Small intestine (tissue), 7 donors: ENCODE measurements around the gene KDM5C. TPM values are rescaled to one million over a fixed set of nuclear protein-coding genes. Genes with fewer than 3 reads are reported as not detected.

ENCODE experiments used
- DNase-seq, 2 donors: peaks; one replicate each; pipeline versions ENCODE4 v3.0.0 to v3.0.0-alpha.2; 2013
- FAIRE-seq: peaks from 2 replicates; lab custom pipeline; 2012; peaks lifted over from hg19 to GRCh38; lab: Jason Lieb, UNC
- H3K27ac ChIP-seq, 3 donors: one replicate each; pipeline ENCODE4 v1.5.1; 2013; ENCODE audit warnings: low read length in 2 of 3, mild to moderate bottlenecking in 2 of 3, control low read depth in 1 of 3, inconsistent platforms in 1 of 3, low read depth in 1 of 3, moderate library complexity in 1 of 3
- H3K27me3 ChIP-seq, 3 donors: one replicate each; pipeline ENCODE4 v1.6.1; 2013; ENCODE audit warnings: low read length in 3 of 3, inconsistent platforms in 1 of 3; ENCODE audit not compliant: control insufficient read depth in 3 of 3, insufficient read depth in 3 of 3
- H3K36me3 ChIP-seq, 3 donors: one replicate each; pipeline ENCODE4 v1.6.1; 2013; ENCODE audit warnings: low read length in 3 of 3, inconsistent platforms in 1 of 3, low read depth in 1 of 3, mild to moderate bottlenecking in 1 of 3, moderate library complexity in 1 of 3; ENCODE audit not compliant: control insufficient read depth in 3 of 3, insufficient read depth in 2 of 3
- H3K4me1 ChIP-seq, 3 donors: one replicate each; pipeline ENCODE4 v1.6.1; 2013; ENCODE audit warnings: low read length in 2 of 3, inconsistent platforms in 1 of 3, low read depth in 1 of 3, mild to moderate bottlenecking in 1 of 3, moderate library complexity in 1 of 3; ENCODE audit not compliant: control insufficient read depth in 3 of 3, insufficient read depth in 2 of 3
- H3K4me3 ChIP-seq, 3 donors: one replicate each; pipeline ENCODE4 v1.5.1; 2013; ENCODE audit warnings: low read length in 3 of 3, control low read depth in 1 of 3, inconsistent platforms in 1 of 3, low read depth in 1 of 3, mild to moderate bottlenecking in 1 of 3, moderate library complexity in 1 of 3
- H3K9me3 ChIP-seq, 2 donors: one replicate each; pipeline ENCODE4 v1.6.1; 2013; ENCODE audit warnings: low read depth in 1 of 2, low read length in 1 of 2; ENCODE audit not compliant: control insufficient read depth in 2 of 2, insufficient read depth in 1 of 2
- WGBS, 3 donors: extraction: QIAGEN DNeasy Blood & Tissue Kit; methylation state at CpG; one replicate each; pipeline ENCODE4 v1.1.7; 2013; 5-methylcytosine and 5-hydroxymethylcytosine counted together
- polyA plus RNA-seq, 4 donors: library from polyadenylated mRNA; stranded (reverse) in 3 of 4; unstranded in 1 of 4; fragments of 200-250 nt in 3 of 4; fragments of 120-200 nt in 1 of 4; gene quantifications; one replicate each; pipeline versions ENCODE4 v1.2.1 to v1.2.3, GENCODE V29; 2013
- donor health status: healthy with polysubstance abuse.
- donor health status: control.
- donor health status: control.
- donor health status: Bipolar disorder and iron deficiency.
- donor health status: healthy.

KDM5C gene
- polyA plus RNA-seq, 4 donors, result 22.6 to 50.9 (median 26.4) TPM

- Histone ChIP-seq H3K9me3 (no peaks in the 10 kb centered on the region), H3K4me1 (no peaks in the 10 kb centered on the region), H3K27me3 (no peaks in the 10 kb centered on the region), H3K36me3 (no peaks in the 10 kb centered on the region), H3K4me3 (no peak overlapping the region), H3K27ac (no peak overlapping the region)
- DNase-seq (peak; percentile 38 to 51), FAIRE-seq (no peak)
- 25 to 69% (median 63%) methylated on average over 6 of the region's 6 CpGs for WGBS, 3 donors
These were observed 64.6 kb downstream of the KDM5C start for GRCh38 chrX:53160297-53160983.

GRCh38 chrX:53159184-53159583 is 65.8 kb downstream of the KDM5C start:
- no peak overlapping the region for H3K27ac ChIP-seq
- H3K36me3 ChIP-seq, result no peaks in the 10 kb centered on the region
- H3K4me3 ChIP-seq, result no peak overlapping the region
- WGBS, 3 donors, result 86 to 92% (median 92%) methylated on average over 11 of the region's 11 CpGs
- H3K4me1 ChIP-seq, result no peaks in the 10 kb centered on the region
- H3K27me3 ChIP-seq, result no peaks in the 10 kb centered on the region
- FAIRE-seq, result no peak
- no peaks in the 10 kb centered on the region for H3K9me3 ChIP-seq
- DNase-seq, result no peak

GRCh38 chrX:53156207-53156596 is 68.8 kb downstream of the KDM5C start:
- no peak for DNase-seq
- 88 to 92% (median 92%) methylated on average over 2 of the region's 2 CpGs for WGBS, 3 donors
- Histone ChIP-seq H3K36me3 (no peaks in the 10 kb centered on the region), H3K4me1 (no peaks in the 10 kb centered on the region), H3K27ac (no peak overlapping the region), H3K9me3 (no peaks in the 10 kb centered on the region), H3K27me3 (no peaks in the 10 kb centered on the region), H3K4me3 (no peak overlapping the region)
- no peak for FAIRE-seq

- FAIRE-seq, result no peak
- Histone ChIP-seq H3K27me3 (no peaks in the 10 kb centered on the region), H3K36me3 (no peaks in the 10 kb centered on the region), H3K9me3 (no peaks in the 10 kb centered on the region), H3K27ac (no peak overlapping the region), H3K4me1 (no peaks in the 10 kb centered on the region), H3K4me3 (no peak overlapping the region)
- 82 to 92% (median 89%) methylated on average over 8 of the region's 8 CpGs for WGBS, 3 donors
- no peak for DNase-seq
These were observed 69.3 kb downstream of the KDM5C start for GRCh38 chrX:53155512-53156206.

- Histone ChIP-seq H3K4me1 (no peaks in the 10 kb centered on the region), H3K36me3 (no peaks in the 10 kb centered on the region), H3K9me3 (no peaks in the 10 kb centered on the region), H3K27me3 (no peaks in the 10 kb centered on the region), H3K4me3 (no peak overlapping the region), H3K27ac (no peak overlapping the region)
- FAIRE-seq (no peak), DNase-seq (no peak)
- 86 to 97% (median 95%) methylated on average over 1 of the region's 1 CpG for WGBS, 3 donors
These were observed 71.4 kb downstream of the KDM5C start for GRCh38 chrX:53153581-53153980.

Other genes starting within 250 kb of the KDM5C start
- gene GPR173, start 176.4 kb downstream of the KDM5C start, polyA plus RNA-seq, result 1 to 10 TPM in 2 of 4 donors, under 1 TPM in 1, not detected in 1; 0.27 to 3.5 (median 1.5) TPM
- 10 to 100 TPM in 2 of 4 donors, 1 to 10 TPM in 2; 6.7 to 20.7 (median 12.3) TPM for gene TSPYL2, start 142.8 kb downstream of the KDM5C start, polyA plus RNA-seq
- 10 to 100 TPM in 1 of 4 donors, 1 to 10 TPM in 3; 1.4 to 12.5 (median 4.0) TPM for gene KANTR, start 131.1 kb downstream of the KDM5C start, polyA plus RNA-seq
- gene IQSEC2, start 56.4 kb upstream of the KDM5C start, polyA plus RNA-seq, result 10 to 100 TPM; 14.9 to 44.5 (median 27.4) TPM
- gene SMC1A, start 197.4 kb upstream of the KDM5C start, polyA plus RNA-seq, result 10 to 100 TPM in 2 of 4 donors, 1 to 10 TPM in 2; 7.0 to 45.4 (median 12.5) TPM
- gene RIBC1, start 197.7 kb upstream of the KDM5C start, polyA plus RNA-seq, result 1 to 10 TPM in 2 of 4 donors, under 1 TPM in 1, not detected in 1; 0.75 to 2.0 (median 1.5) TPM
- gene HSD17B10, start 209.2 kb upstream of the KDM5C start, polyA plus RNA-seq, result 100 to 1,000 TPM in 1 of 4 donors, 10 to 100 TPM in 3; 53.5 to 102 (median 78.7) TPM